A673 (cell line): Measurements from ENCODE around the gene STRC.
"Not testable (repeated sequence)": the region's sequence is repeated elsewhere in the genome, so short reads cannot be mapped to it uniquely, and the experiment has no call there.

ENCODE experiments used
- CTCF ChIP-seq: fragments of 300-800, 200-600 bp; sonication (generic); conservative IDR thresholded peaks from 2 replicates; pipeline ENCODE4 v1.5.1; 2017; ENCODE audit warnings: low read depth, mild to moderate bottlenecking, antibody characterized with exemption, low read length, moderate library complexity, mixed read lengths
- EZH2 ChIP-seq: fragments of 200-600 bp; sonication (generic); IDR thresholded peaks from 2 replicates; pipeline ENCODE4 v1.6.1; 2017; ENCODE audit warnings: borderline replicate concordance, low read depth, mild to moderate bottlenecking, mixed read lengths, antibody characterized with exemption, low read length; ENCODE audit not compliant: poor library complexity, severe bottlenecking

- not testable (repeated sequence) for TF ChIP-seq CTCF, EZH2
Observed at GRCh38 chr15:43638464-43639204, 20.0 kb upstream of the STRC start.
